ENCODE measurements around the gene AFAP1L1. TPM values are rescaled to one million over a fixed set of nuclear protein-coding genes. Genes with fewer than 3 reads are reported as not detected.

AFAP1L1 gene
- total and polyA plus RNA-seq, 9 of the 15 experiments (the other 6 are each of a cell fraction or from before 2014, with no cell fraction given) = 0.01 to 0.12 (median 0.03) TPM; not detected in 4

GRCh38 chr5:149240354-149240998, 31.2 kb upstream of the AFAP1L1 start (continued):
- TF ChIP-seq PBX2 (CRISPR knock-in tag; IDR thresholded peaks at IDR 0.05; ENCODE audit: low read depth) (no peak), PBX2 (tag; conservative IDR thresholded peaks at IDR 0.05; ENCODE audit: low read depth) (peak; percentile 54), ARHGAP35 (IDR thresholded peaks at IDR 0.05; ENCODE audit: partially characterized antibody) (no peak), MAX (CRISPR knock-in tag; IDR thresholded peaks at IDR 0.05) (no peak), SREBF1 (IDR thresholded peaks at IDR 0.05; ENCODE audit: borderline replicate concordance, low read depth, low read length) (no peak), TEAD2 (tag; IDR thresholded peaks at IDR 0.05) (no peak), L3MBTL2 (IDR thresholded peaks at IDR 0.05) (peak; percentile 81), CCAR2 (IDR thresholded peaks at IDR 0.05; ENCODE audit: low read depth, low read length) (no peak), REST (IDR thresholded peaks at IDR 0.05; ENCODE audit: borderline replicate concordance) (no peak), REST (CRISPR knock-in tag; IDR thresholded peaks at IDR 0.05; ENCODE audit: low read depth) (peak; percentile 56; the same call in 1 of the 2 replicates), KDM4B (IDR thresholded peaks at IDR 0.05; ENCODE audit: borderline replicate concordance in 2 of 2, low read depth in 1 of 2) (no peak), ASH1L (IDR thresholded peaks at IDR 0.05; ENCODE audit: borderline replicate concordance, low read depth, partially characterized antibody) (no peak), ZNF75A (CRISPR knock-in tag; IDR thresholded peaks at IDR 0.05) (no peak), CCNT2 (IDR thresholded peaks at IDR 0.05; ENCODE audit: borderline replicate concordance, extremely low read depth, insufficient read length, low read depth, low read length) (no peak), GATAD2A (IDR thresholded peaks at IDR 0.05) (no peak), BACH1 (tag; IDR thresholded peaks at IDR 0.05) (no peak), ZNF384 (IDR thresholded peaks at IDR 0.05; ENCODE audit: low read depth, low read length) (no peak), HNRNPH1 (optimal IDR thresholded peaks at IDR 0.05; ENCODE audit: low read depth, low read length) (no peak)

Data from K562 (cell line).